K562 (cell line): ENCODE measurements around the gene DEDD. TPM values are rescaled to one million over a fixed set of nuclear protein-coding genes. Genes with fewer than 3 reads are reported as not detected.

Source experiments
- ASH1L ChIP-seq: fragments of 450-650 bp; IDR thresholded peaks from 2 replicates; pipeline ENCODE4 v1.6.1; 2018; ENCODE audit warnings: borderline replicate concordance, mild to moderate bottlenecking, low read depth; ENCODE audit not compliant: partially characterized antibody
- DDX20 ChIP-seq: fragments of 450-650 bp; IDR thresholded peaks from 2 replicates; pipeline ENCODE4 v1.6.1; 2016; ENCODE audit warnings: missing genetic modification characterization, low read depth, mild to moderate bottlenecking, missing compliant biosample characterization, moderate library complexity
- ERF ChIP-seq: fragments of 450-650 bp; formaldehyde crosslinking; IDR thresholded peaks from 2 replicates; pipeline ENCODE4 v1.4.0; 2020; ENCODE audit warnings: mild to moderate bottlenecking, mixed read lengths
- JUN ChIP-seq, 2 experiments: sonication (generic) in 1 of 2; formaldehyde crosslinking in 1 of 2; IDR thresholded peaks; 2 replicates each; pipeline versions ENCODE4 v1.6.1 to v1.8.0; 2012 to 2022; ENCODE audit warnings: borderline replicate concordance in 2 of 2, mild to moderate bottlenecking in 2 of 2, improper control_type of control experiment in 1 of 2, low read depth in 1 of 2, low read length in 1 of 2, missing genetic modification reagents in 1 of 2
- KLF1 ChIP-seq: fragments of 450-650 bp; IDR thresholded peaks from 2 replicates; pipeline ENCODE4 v1.6.1; 2016; ENCODE audit warnings: missing genetic modification characterization, missing compliant biosample characterization
- NR2C1 ChIP-seq, 2 experiments: fragments of 450-650 bp; IDR thresholded peaks; 2 replicates each; pipeline ENCODE4 v1.6.1; 2017; ENCODE audit warnings: mild to moderate bottlenecking in 2 of 2, antibody characterized with exemption in 1 of 2, inconsistent platforms in 1 of 2, missing compliant biosample characterization in 1 of 2, missing genetic modification characterization in 1 of 2
- PML ChIP-seq: IDR thresholded peaks from 2 replicates; pipeline ENCODE4 v1.6.1; 2012; ENCODE audit warnings: low read length, inconsistent platforms
- PYGO2 ChIP-seq: fragments of 450-650 bp; IDR thresholded peaks from 2 replicates; pipeline ENCODE4 v1.6.1; 2016; ENCODE audit warnings: mild to moderate bottlenecking, missing genetic modification characterization, moderate library complexity, missing compliant biosample characterization
- SIN3A ChIP-seq, 2 experiments: fragments of 150-350 bp in 1 of 2; IDR thresholded peaks; 2 replicates each; pipeline ENCODE4 v1.6.1; 2011 to 2016; ENCODE audit warnings: borderline replicate concordance in 2 of 2, low read depth in 2 of 2, low read length in 2 of 2, mild to moderate bottlenecking in 2 of 2, moderate library complexity in 2 of 2; ENCODE audit not compliant: control insufficient read depth in 1 of 2
- SRSF1 ChIP-seq: fragments of 200-400 bp; formaldehyde crosslinking; IDR thresholded peaks from 2 replicates; pipeline ENCODE4 v1.6.1; 2017; ENCODE audit warnings: mild to moderate bottlenecking, low read depth, low read length, moderate library complexity
- ZBTB1 ChIP-seq: sonication (generic); formaldehyde crosslinking; IDR thresholded peaks from 2 replicates; pipeline ENCODE4 v1.8.1; 2023; ENCODE audit warnings: missing genetic modification reagents, low read depth, mild to moderate bottlenecking, borderline replicate concordance
- polyA plus RNA-seq, 8 experiments: library from polyadenylated mRNA; depleted of rRNA in 4 of 8; stranded (reverse) in 5 of 8; unstranded in 3 of 8; fragments of >200 nt; fragmentation: Nextera tagmentation in 2 of 8; fragmentation: Illumina TruSeq in 1 of 8; extraction: Ambion mirVana in 2 of 8; extraction: Trizol in 1 of 8; gene quantifications; 2 replicates each; pipeline versions ENCODE4 v1.2.1 to v1.2.3, GENCODE V29; 2011 to 2014; ENCODE audit warnings: inconsistent platforms in 1 of 8, missing spikeins in 1 of 8
- total RNA-seq, 7 experiments: library from RNA; depleted of rRNA in 6 of 7; stranded (reverse); fragments of >200 nt in 6 of 7; fragmentation: Illumina TruSeq in 2 of 7; extraction: Trizol in 2 of 7; gene quantifications; 2 replicates each; pipeline versions ENCODE4 v1.2.1 to v1.2.3, GENCODE V29; 2011 to 2021; ENCODE audit warnings: low replicate concordance in 1 of 7
- TF ChIP-seq, protein P1 (sequence below): fragments of 450-650 bp; formaldehyde crosslinking; IDR thresholded peaks from 2 replicates; pipeline ENCODE4 v1.4.0; 2020; ENCODE audit warnings: mild to moderate bottlenecking, mixed read lengths
- TF ChIP-seq, protein P2 (sequence below): fragments of 450-650 bp; IDR thresholded peaks from 2 replicates; pipeline ENCODE4 v1.6.1; 2017; ENCODE audit warnings: mild to moderate bottlenecking, moderate library complexity
- TF ChIP-seq, protein P3 (sequence below): fragments of 450-650 bp; formaldehyde crosslinking; IDR thresholded peaks from 2 replicates; pipeline ENCODE4 v1.4.0; 2020; ENCODE audit warnings: mild to moderate bottlenecking, moderate library complexity
- TF ChIP-seq, protein P4 (sequence below): fragments of 450-650 bp; IDR thresholded peaks from 2 replicates; pipeline ENCODE4 v1.6.1; 2017; ENCODE audit warnings: antibody characterized with exemption
- TF ChIP-seq, protein P5 (sequence below): sonication (generic); formaldehyde crosslinking; IDR thresholded peaks from 2 replicates; pipeline ENCODE4 v1.8.1; 2023; ENCODE audit warnings: mild to moderate bottlenecking, missing genetic modification reagents

Gene DEDD
- total and polyA plus RNA-seq, 9 of the 15 experiments (the other 6 are each of a cell fraction or from before 2014, with no cell fraction given): 11.6 to 41.0 (median 16.8) TPM

DNA sequence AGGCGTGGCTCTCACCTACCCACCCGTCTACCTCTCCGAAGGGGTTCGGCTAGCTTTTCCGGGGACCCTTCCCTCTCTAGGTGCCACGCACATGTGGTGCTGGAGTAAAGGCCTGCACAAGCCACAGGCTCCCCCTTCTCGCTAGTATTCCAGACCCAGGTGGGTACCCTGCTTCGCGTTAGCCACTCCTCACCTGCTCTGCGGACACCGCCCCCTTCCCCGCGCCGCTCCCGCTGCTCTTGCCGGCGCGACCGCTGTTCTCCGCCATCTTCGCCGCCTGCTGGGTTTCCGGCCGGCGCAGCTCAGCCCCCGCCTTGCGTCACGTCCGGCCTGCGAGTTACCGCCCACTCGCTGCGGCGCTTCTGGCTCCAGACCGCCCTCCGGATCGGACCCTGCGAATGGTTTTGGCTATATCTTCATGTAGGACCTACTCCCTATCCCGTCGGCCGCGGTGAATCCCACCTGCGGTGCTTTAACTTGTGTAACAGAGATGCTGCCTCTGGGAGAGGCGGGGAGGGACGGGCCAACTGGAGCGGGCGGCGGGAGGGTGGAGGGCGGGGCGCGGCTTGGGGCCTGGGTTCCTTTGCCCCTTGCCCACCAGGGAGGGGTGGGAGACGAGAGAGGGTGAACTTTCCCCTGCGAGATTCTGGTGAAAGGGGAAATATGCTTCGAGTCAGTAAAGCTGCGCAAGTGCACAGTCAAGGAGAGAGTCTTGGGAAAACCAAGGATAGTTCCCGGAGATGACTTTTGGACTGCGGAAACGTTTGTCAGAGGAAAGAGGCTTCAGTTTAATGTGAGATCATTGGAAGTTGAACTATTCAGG, 14.5 kb downstream of the DEDD start, which contains the start of the genes NIT1 and PFDN2 (continued):
- TF ChIP-seq SRSF1: no peak
- no peak for TF ChIP-seq JUN (IDR thresholded peaks at IDR 0.05; ENCODE audit: borderline replicate concordance, low read depth, low read length)
- TF ChIP-seq JUN (CRISPR knock-in tag; IDR thresholded peaks at IDR 0.05; ENCODE audit: borderline replicate concordance): no peak
- TF ChIP-seq, protein P1, sequence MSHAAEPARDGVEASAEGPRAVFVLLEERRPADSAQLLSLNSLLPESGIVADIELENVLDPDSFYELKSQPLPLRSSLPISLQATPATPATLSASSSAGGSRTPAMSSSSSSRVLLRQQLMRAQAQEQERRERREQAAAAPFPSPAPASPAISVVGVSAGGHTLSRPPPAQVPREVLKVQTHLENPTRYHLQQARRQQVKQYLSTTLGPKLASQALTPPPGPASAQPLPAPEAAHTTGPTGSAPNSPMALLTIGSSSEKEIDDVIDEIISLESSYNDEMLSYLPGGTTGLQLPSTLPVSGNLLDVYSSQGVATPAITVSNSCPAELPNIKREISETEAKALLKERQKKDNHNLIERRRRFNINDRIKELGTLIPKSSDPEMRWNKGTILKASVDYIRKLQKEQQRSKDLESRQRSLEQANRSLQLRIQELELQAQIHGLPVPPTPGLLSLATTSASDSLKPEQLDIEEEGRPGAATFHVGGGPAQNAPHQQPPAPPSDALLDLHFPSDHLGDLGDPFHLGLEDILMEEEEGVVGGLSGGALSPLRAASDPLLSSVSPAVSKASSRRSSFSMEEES (CRISPR knock-in tag): no peak
- no peak for TF ChIP-seq NR2C1 (IDR thresholded peaks at IDR 0.05)
- TF ChIP-seq NR2C1 (tag; IDR thresholded peaks at IDR 0.05): no peak
- TF ChIP-seq SIN3A (IDR thresholded peaks at IDR 0.05; ENCODE audit: borderline replicate concordance in 2 of 2, control insufficient read depth in 1 of 2, low read depth in 2 of 2, low read length in 2 of 2): peak; percentile 89 to 97; a peak in 2 of 4 replicates
- TF ChIP-seq, protein P2, sequence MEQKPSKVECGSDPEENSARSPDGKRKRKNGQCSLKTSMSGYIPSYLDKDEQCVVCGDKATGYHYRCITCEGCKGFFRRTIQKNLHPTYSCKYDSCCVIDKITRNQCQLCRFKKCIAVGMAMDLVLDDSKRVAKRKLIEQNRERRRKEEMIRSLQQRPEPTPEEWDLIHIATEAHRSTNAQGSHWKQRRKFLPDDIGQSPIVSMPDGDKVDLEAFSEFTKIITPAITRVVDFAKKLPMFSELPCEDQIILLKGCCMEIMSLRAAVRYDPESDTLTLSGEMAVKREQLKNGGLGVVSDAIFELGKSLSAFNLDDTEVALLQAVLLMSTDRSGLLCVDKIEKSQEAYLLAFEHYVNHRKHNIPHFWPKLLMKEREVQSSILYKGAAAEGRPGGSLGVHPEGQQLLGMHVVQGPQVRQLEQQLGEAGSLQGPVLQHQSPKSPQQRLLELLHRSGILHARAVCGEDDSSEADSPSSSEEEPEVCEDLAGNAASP: no peak
- TF ChIP-seq ZBTB1 (CRISPR knock-in tag): no peak; the same call in 1 of the 2 replicates
- TF ChIP-seq, protein P3, sequence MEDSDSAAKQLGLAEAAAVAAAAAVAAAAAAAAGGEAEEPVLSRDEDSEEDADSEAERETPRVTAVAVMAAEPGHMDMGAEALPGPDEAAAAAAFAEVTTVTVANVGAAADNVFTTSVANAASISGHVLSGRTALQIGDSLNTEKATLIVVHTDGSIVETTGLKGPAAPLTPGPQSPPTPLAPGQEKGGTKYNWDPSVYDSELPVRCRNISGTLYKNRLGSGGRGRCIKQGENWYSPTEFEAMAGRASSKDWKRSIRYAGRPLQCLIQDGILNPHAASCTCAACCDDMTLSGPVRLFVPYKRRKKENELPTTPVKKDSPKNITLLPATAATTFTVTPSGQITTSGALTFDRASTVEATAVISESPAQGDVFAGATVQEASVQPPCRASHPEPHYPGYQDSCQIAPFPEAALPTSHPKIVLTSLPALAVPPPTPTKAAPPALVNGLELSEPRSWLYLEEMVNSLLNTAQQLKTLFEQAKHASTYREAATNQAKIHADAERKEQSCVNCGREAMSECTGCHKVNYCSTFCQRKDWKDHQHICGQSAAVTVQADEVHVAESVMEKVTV (CRISPR knock-in tag): no peak
- TF ChIP-seq, protein P4, sequence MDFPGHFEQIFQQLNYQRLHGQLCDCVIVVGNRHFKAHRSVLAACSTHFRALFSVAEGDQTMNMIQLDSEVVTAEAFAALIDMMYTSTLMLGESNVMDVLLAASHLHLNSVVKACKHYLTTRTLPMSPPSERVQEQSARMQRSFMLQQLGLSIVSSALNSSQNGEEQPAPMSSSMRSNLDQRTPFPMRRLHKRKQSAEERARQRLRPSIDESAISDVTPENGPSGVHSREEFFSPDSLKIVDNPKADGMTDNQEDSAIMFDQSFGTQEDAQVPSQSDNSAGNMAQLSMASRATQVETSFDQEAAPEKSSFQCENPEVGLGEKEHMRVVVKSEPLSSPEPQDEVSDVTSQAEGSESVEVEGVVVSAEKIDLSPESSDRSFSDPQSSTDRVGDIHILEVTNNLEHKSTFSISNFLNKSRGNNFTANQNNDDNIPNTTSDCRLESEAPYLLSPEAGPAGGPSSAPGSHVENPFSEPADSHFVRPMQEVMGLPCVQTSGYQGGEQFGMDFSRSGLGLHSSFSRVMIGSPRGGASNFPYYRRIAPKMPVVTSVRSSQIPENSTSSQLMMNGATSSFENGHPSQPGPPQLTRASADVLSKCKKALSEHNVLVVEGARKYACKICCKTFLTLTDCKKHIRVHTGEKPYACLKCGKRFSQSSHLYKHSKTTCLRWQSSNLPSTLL: no peak
- no peak for TF ChIP-seq KLF1 (tag)
- TF ChIP-seq ERF (CRISPR knock-in tag): 0 out of 2 replicates have a peak, but pooled peaks have one; percentile 80
- peak; percentile 78 for TF ChIP-seq PML
- TF ChIP-seq ASH1L: no peak
- TF ChIP-seq DDX20 (tag): no peak
- TF ChIP-seq, protein P5, sequence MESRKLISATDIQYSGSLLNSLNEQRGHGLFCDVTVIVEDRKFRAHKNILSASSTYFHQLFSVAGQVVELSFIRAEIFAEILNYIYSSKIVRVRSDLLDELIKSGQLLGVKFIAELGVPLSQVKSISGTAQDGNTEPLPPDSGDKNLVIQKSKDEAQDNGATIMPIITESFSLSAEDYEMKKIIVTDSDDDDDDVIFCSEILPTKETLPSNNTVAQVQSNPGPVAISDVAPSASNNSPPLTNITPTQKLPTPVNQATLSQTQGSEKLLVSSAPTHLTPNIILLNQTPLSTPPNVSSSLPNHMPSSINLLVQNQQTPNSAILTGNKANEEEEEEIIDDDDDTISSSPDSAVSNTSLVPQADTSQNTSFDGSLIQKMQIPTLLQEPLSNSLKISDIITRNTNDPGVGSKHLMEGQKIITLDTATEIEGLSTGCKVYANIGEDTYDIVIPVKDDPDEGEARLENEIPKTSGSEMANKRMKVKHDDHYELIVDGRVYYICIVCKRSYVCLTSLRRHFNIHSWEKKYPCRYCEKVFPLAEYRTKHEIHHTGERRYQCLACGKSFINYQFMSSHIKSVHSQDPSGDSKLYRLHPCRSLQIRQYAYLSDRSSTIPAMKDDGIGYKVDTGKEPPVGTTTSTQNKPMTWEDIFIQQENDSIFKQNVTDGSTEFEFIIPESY (CRISPR knock-in tag): peak; percentile 0; the same call in 1 of the 2 replicates
- no peak for TF ChIP-seq PYGO2
